ENCODE data around the gene SPTBN5. TPM values are rescaled to one million over a fixed set of nuclear protein-coding genes. Genes with fewer than 3 reads are reported as not detected.

The SPTBN5 gene
- total and polyA plus RNA-seq, 8 donors: 0.32 to 11.4 (median 0.84) TPM

- Histone ChIP-seq H3K36me3 (peaks cover 0 to 13% (median 0%) of the 10 kb centered on the region in 3 donors), H3K4me3 (no peak overlapping the region), H3K4me1 (no peaks in the 10 kb centered on the region), H3K9me3 (no peaks in the 10 kb centered on the region), H3K27ac (no peak overlapping the region), H3K27me3 (no peaks in the 10 kb centered on the region)
- ATAC-seq (no peak), DNase-seq (peak in 1 of 6 donors; percentile 26), FAIRE-seq (no peak)
- 68 to 73% methylated on average over 13 of the region's 13 CpGs for WGBS, 2 donors
- TF ChIP-seq CTCF (IDR thresholded peaks at IDR 0.05): no peak
- intact Hi-C loops (cut with DNase I): loop anchor here in 1 of 3 donors (10.0 kb wide), 1 partner anchor 129 kb away; the partner anchor contains the start of gene MAPKBP1
These were observed 9.9 kb upstream of the SPTBN5 start for GRCh38 chr15:41903782-41904181.

- ATAC-seq (no peak), DNase-seq (no peak), FAIRE-seq (no peak)
- H3K27me3 ChIP-seq: no peaks in the 10 kb centered on the region
- no peak overlapping the region for H3K27ac ChIP-seq
- TF ChIP-seq CTCF (IDR thresholded peaks at IDR 0.05): no peak
- WGBS, 2 donors: 54 to 61% methylated on average over 5 of the region's 5 CpGs
- no peak overlapping the region for H3K4me3 ChIP-seq
- intact Hi-C loops (cut with DNase I): loop anchor here in 1 of 3 donors (10.0 kb wide), 1 partner anchor 127 kb away; the partner anchor contains the start of gene MAPKBP1
- peaks cover 0 to 12% (median 0%) of the 10 kb centered on the region in 3 donors for H3K36me3 ChIP-seq
- H3K4me1 ChIP-seq: no peaks in the 10 kb centered on the region
- H3K9me3 ChIP-seq: no peaks in the 10 kb centered on the region
These were observed 7.6 kb upstream of the SPTBN5 start for GRCh38 chr15:41901431-41901830.

- Histone ChIP-seq H3K27me3 (no peaks in the 10 kb centered on the region), H3K4me3 (no peak overlapping the region), H3K27ac (no peak overlapping the region), H3K4me1 (no peaks in the 10 kb centered on the region), H3K9me3 (no peaks in the 10 kb centered on the region), H3K36me3 (peaks cover 0 to 8% (median 0%) of the 10 kb centered on the region in 3 donors)
- ATAC-seq (no peak), DNase-seq (no peak), FAIRE-seq (no peak)
- WGBS, 2 donors: 71 to 81% methylated on average over 36 of the region's 36 CpGs
- no peak for TF ChIP-seq CTCF (IDR thresholded peaks at IDR 0.05)
- intact Hi-C loops (cut with DNase I): loop anchor here in 1 of 3 donors (10.0 kb wide), 1 partner anchor 126 kb away; the partner anchor contains the start of gene MAPKBP1
These were observed 6.9 kb upstream of the SPTBN5 start for GRCh38 chr15:41900526-41901380.

GRCh38 chr15:41899854-41900442 lies 6.1 kb upstream of the SPTBN5 start:
- H3K4me3 ChIP-seq: no peak overlapping the region
- 75 to 78% methylated on average over 6 of the region's 6 CpGs for WGBS, 2 donors
- intact Hi-C loops (cut with DNase I): loop anchor here in 1 of 3 donors (10.0 kb wide), 1 partner anchor 125 kb away; the partner anchor contains the start of gene MAPKBP1
- DNase-seq: no peak
- H3K27me3 ChIP-seq: no peaks in the 10 kb centered on the region
- peaks cover 2 to 4% (median 3%) of the 10 kb centered on the region in 3 donors for H3K4me1 ChIP-seq
- peaks cover 0 to 8% (median 0%) of the 10 kb centered on the region in 3 donors for H3K36me3 ChIP-seq
- no peak for TF ChIP-seq CTCF (IDR thresholded peaks at IDR 0.05)
- no peak for FAIRE-seq
- H3K27ac ChIP-seq: no peak overlapping the region
- no peaks in the 10 kb centered on the region for H3K9me3 ChIP-seq
- ATAC-seq: no peak

Measured in pancreas (tissue), 10 donors.